ENCODE results near the gene PATZ1. TPM values are rescaled to one million over a fixed set of nuclear protein-coding genes. Genes with fewer than 3 reads are reported as not detected.
"Not testable (repeated sequence)": the region's sequence is repeated elsewhere in the genome, so short reads cannot be mapped to it uniquely, and the experiment has no call there.

Gene PATZ1
- total RNA-seq, 2 experiments from 2014 or later = 49.2 to 53.4 TPM

GRCh38 chr22:31393893-31394292, 47.7 kb upstream of the PATZ1 start:
- H3K4me2 ChIP-seq (ENCODE audit: low read length) = no peak overlapping the region

DNA sequence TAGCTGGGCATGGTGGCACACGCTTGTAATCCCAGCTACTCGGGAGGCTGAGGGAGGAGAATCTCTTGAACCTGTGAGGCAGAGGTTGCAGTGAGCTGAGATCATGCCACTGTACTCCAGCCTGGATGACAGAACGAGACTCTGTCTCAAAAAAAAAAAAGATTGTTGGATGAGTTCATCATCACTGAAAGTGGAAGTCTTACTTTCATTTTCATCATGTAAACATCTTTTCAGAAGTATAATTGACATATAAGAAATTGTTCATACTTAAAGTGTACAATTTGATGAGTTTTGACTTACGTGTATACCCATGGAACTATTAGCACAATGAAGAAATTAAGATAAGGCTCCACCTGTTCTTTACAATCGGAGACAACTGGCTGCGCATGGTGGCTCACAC, 32.5 kb upstream of the PATZ1 start:
- intact Hi-C loops (cut with micrococcal nuclease; ENCODE audit: unreplicated experiment); POLR2A ChIA-PET; DNase-seq (ENCODE audit: low spot score); H3K9me3 ChIP-seq (ENCODE audit: low read length); BruUV-seq (replicated peaks); H3K9me2 ChIP-seq (ENCODE audit: insufficient read depth, low read length); H3K79me2 ChIP-seq (ENCODE audit: insufficient read depth, low read depth, low read length); H3K27ac ChIP-seq (ENCODE audit: low read depth, low read length, poor library complexity, severe bottlenecking); CTCF ChIA-PET (ENCODE audit: unreplicated experiment); H3K4me2 ChIP-seq (ENCODE audit: low read length); H2AFZ ChIP-seq (ENCODE audit: low read length); H4K20me1 ChIP-seq (ENCODE audit: insufficient read depth, low read length); H3K4me3 ChIP-seq (ENCODE audit: low read depth, low read length, poor library complexity, severe bottlenecking); H3K36me3 ChIP-seq (ENCODE audit: insufficient read depth, low read length); H3K4me1 ChIP-seq (ENCODE audit: insufficient read depth, low read length, poor library complexity, severe bottlenecking): not testable (repeated sequence)

More at GRCh38 chr22:31393893-31394292, 47.7 kb upstream of the PATZ1 start:
- no peak for TF ChIP-seq CTCF (conservative IDR thresholded peaks at IDR 0.05; ENCODE audit: low read length)
- no peak for TF ChIP-seq EZH2phosphoT487 (IDR thresholded peaks at IDR 0.05; ENCODE audit: borderline replicate concordance, low read depth, low read length)
- no peaks in the 10 kb centered on the region for H4K20me1 ChIP-seq (ENCODE audit: insufficient read depth, low read length)
- no peak overlapping the region for H2AFZ ChIP-seq (ENCODE audit: low read length)
- peaks cover 11% of the 10 kb centered on the region for H3K4me1 ChIP-seq (ENCODE audit: insufficient read depth, low read length, poor library complexity, severe bottlenecking)
- H3K4me3 ChIP-seq (ENCODE audit: low read depth, low read length, poor library complexity, severe bottlenecking) = no peak overlapping the region
- H3K36me3 ChIP-seq (ENCODE audit: insufficient read depth, low read length) = no peaks in the 10 kb centered on the region
- H3K27ac ChIP-seq (ENCODE audit: low read depth, low read length, poor library complexity, severe bottlenecking) = no peak overlapping the region
- H3K9me2 ChIP-seq (ENCODE audit: insufficient read depth, low read length) = no peaks in the 10 kb centered on the region
- peak; percentile 14 for DNase-seq (ENCODE audit: low spot score)
- H3K9me3 ChIP-seq (ENCODE audit: low read length) = no peaks in the 10 kb centered on the region
- intact Hi-C loops (cut with micrococcal nuclease; ENCODE audit: unreplicated experiment) = no loop called here
- ChIA-PET CTCF (ENCODE audit: unreplicated experiment) (no interaction called here), POLR2A (interaction anchor here (0.5 kb wide), 1 partner anchor 10 kb away, joined by 3 read pairs; no protein-coding TSS in a partner anchor)
- BruUV-seq (replicated peaks) = no TSS peak
- no peaks in the 10 kb centered on the region for H3K79me2 ChIP-seq (ENCODE audit: insufficient read depth, low read depth, low read length)

- no peak overlapping the region for H3K27ac ChIP-seq (ENCODE audit: low read depth, low read length, poor library complexity, severe bottlenecking)
- H3K9me3 ChIP-seq (ENCODE audit: low read length) = no peaks in the 10 kb centered on the region
- no peak for DNase-seq (ENCODE audit: low spot score)
- intact Hi-C loops (cut with micrococcal nuclease; ENCODE audit: unreplicated experiment) = no loop called here
- no peak overlapping the region for H2AFZ ChIP-seq (ENCODE audit: low read length)
- TF ChIP-seq CTCF (conservative IDR thresholded peaks at IDR 0.05; ENCODE audit: low read length) (no peak), EZH2phosphoT487 (IDR thresholded peaks at IDR 0.05; ENCODE audit: borderline replicate concordance, low read depth, low read length) (no peak)
- H3K9me2 ChIP-seq (ENCODE audit: insufficient read depth, low read length) = no peaks in the 10 kb centered on the region
- H3K79me2 ChIP-seq (ENCODE audit: insufficient read depth, low read depth, low read length) = no peaks in the 10 kb centered on the region
- H3K4me2 ChIP-seq (ENCODE audit: low read length) = no peak overlapping the region
- no peak overlapping the region for H3K4me3 ChIP-seq (ENCODE audit: low read depth, low read length, poor library complexity, severe bottlenecking)
- ChIA-PET POLR2A (interaction anchor here (0.6 kb wide), 1 partner anchor 414 kb away, joined by 4 read pairs; no protein-coding TSS in a partner anchor), CTCF (ENCODE audit: unreplicated experiment) (no interaction called here)
- peaks cover 4% of the 10 kb centered on the region for H3K4me1 ChIP-seq (ENCODE audit: insufficient read depth, low read length, poor library complexity, severe bottlenecking)
- no peaks in the 10 kb centered on the region for H4K20me1 ChIP-seq (ENCODE audit: insufficient read depth, low read length)
- BruUV-seq (replicated peaks) = no TSS peak
- no peaks in the 10 kb centered on the region for H3K36me3 ChIP-seq (ENCODE audit: insufficient read depth, low read length)
These were observed 32.0 kb upstream of the PATZ1 start for GRCh38 chr22:31378123-31378522.

All from OCI-LY7 (cell line).